H1 (cell line): ENCODE results near the gene TCF4. TPM values are rescaled to one million over a fixed set of nuclear protein-coding genes. Genes with fewer than 3 reads are reported as not detected.

Source experiments
- POLR2A ChIP-seq, 2 experiments: IDR thresholded peaks; 1 replicate in 1 of 2; 2 replicates in 1 of 2; pipeline ENCODE4 v1.6.1; 2011; ENCODE audit warnings: low read depth in 2 of 2, low read length in 2 of 2, mild to moderate bottlenecking in 2 of 2; ENCODE audit errors: control extremely low read depth in 1 of 2
- RFX5 ChIP-seq: IDR thresholded peaks from 2 replicates; pipeline ENCODE4 v1.6.1; 2011; ENCODE audit warnings: low read depth, low read length, improper control_type of control experiment, borderline replicate concordance
- SIRT6 ChIP-seq: IDR thresholded peaks from one replicate; pipeline ENCODE4 v1.7.1; 2012; ENCODE audit warnings: low read length, inconsistent platforms
- SP1 ChIP-seq: IDR thresholded peaks from 2 replicates; pipeline ENCODE4 v1.6.1; 2011; ENCODE audit warnings: low read depth, low read length
- polyA plus RNA-seq, 7 experiments: library from polyadenylated mRNA; depleted of rRNA in 3 of 7; stranded (reverse) in 5 of 7; unstranded in 2 of 7; fragments of >200 nt in 5 of 7; fragments of 200-250 nt in 2 of 7; gene quantifications; 1 replicate in 5 of 7; 2 replicates in 1 of 7; 4 replicates in 1 of 7; pipeline versions ENCODE4 v1.2.1 to v1.2.3, GENCODE V29; 2011 to 2013; ENCODE audit warnings: missing spikeins in 2 of 7, mixed read lengths in 2 of 7
- total RNA-seq: library from RNA; stranded (reverse); fragmentation: NEBNext Ultra II Directional; extraction: Animal tissue kit (Norgen Biotek cat#: 25700); gene quantifications from 2 replicates; pipeline ENCODE4 v1.2.1, GENCODE V29; 2021

Gene TCF4
- total and polyA plus RNA-seq, 2 of the 8 experiments (the other 6 are each of a cell fraction or from before 2014, with no cell fraction given), result 59.3 to 118 TPM

DNA sequence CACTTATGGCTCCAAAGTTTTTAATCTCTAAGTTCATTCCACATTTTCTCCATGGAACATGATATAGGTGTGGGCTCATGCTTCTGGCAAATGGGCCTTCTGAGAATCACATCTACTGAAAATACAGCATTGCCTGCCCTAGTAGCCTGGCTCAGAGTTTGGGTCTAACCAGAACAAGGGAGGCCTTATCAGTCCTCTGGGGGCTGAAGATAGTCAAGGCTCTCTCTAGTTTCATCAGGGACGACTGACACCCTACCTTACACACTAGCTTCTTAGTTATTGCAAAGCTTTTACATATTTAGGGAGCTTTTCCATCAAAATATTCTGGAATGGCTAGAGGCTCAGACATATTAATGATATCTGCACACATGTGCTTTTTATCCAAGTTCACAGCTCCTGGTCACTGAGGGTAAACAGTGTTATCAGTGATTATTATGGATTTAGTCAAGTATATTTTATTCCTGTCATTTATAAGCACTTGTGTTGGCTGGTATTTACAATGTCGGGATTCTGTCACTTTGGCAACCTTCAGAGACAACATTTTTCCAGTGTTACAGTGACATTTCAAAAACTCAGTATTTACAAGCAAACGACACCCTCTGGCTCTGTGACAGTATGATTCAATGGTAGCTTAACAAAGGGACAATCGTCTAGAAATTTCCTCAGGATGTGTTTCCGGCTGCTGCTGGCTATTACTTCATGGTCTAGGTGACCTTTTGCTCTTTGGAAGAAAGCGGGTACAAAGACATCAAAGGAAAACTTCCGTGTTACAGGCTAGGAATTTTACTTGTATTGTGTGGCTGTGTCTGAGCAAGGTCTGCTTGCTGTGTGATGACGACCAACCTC, 200.6 kb downstream of the TCF4 start (continued):
- TF ChIP-seq POLR2A (IDR thresholded peaks at IDR 0.05; ENCODE audit: control extremely low read depth in 1 of 2, low read depth in 2 of 2, low read length in 2 of 2) (no peak), RFX5 (no peak), SIRT6 (no peak), SP1 (no peak)
- TF ChIP-seq, all 59 proteins: peak for 0
